VCaP (cell line): ENCODE measurements around the gene PRR35.

ENCODE experiments used
- H3K27ac ChIP-seq: fragments of 450-650 bp; 2 replicates; pipeline ENCODE4 v1.5.1; 2017
- CTCF ChIP-seq: fragments of 450-650 bp; conservative IDR thresholded peaks from 2 replicates; pipeline ENCODE4 v1.5.1; 2017; ENCODE audit warnings: mild to moderate bottlenecking, moderate library complexity

Gene PRR35

GRCh38 chr16:529012-529575 is 31.1 kb upstream of the PRR35 start:
- H3K27ac ChIP-seq: peak overlapping the region; percentile 89; the same call in 1 of the 2 replicates
- TF ChIP-seq CTCF: no peak

- no peak for TF ChIP-seq CTCF
- H3K27ac ChIP-seq: no peak overlapping the region
Observed at GRCh38 chr16:530111-530817, 29.9 kb upstream of the PRR35 start.

- H3K27ac ChIP-seq: no peak overlapping the region
- TF ChIP-seq CTCF: no peak
Observed at GRCh38 chr16:531494-532125, 28.6 kb upstream of the PRR35 start.

- TF ChIP-seq CTCF: no peak
- no peak overlapping the region for H3K27ac ChIP-seq
Observed at GRCh38 chr16:533391-534123, 26.6 kb upstream of the PRR35 start.

- no peak for TF ChIP-seq CTCF
- H3K27ac ChIP-seq: no peak overlapping the region
Observed at GRCh38 chr16:534135-534534, 26.1 kb upstream of the PRR35 start.

- TF ChIP-seq CTCF: no peak
- no peak overlapping the region for H3K27ac ChIP-seq
Observed at GRCh38 chr16:534856-535445, 25.2 kb upstream of the PRR35 start.
